T-helper 17 cell (primary cell): ENCODE data around the gene PTH2R. TPM values are rescaled to one million over a fixed set of nuclear protein-coding genes. Genes with fewer than 3 reads are reported as not detected.
"Not testable (repeated sequence)": the region's sequence is repeated elsewhere in the genome, so short reads cannot be mapped to it uniquely, and the experiment has no call there.

Source experiments
- ATAC-seq: fragments of 150-1000 bp; cut with Tn5 transposase; 2 replicates; pipeline ENCODE4 v1.10.0; 2021; ENCODE audit warnings: mild to moderate bottlenecking, moderate library complexity
- DNase-seq, 3 donors: peaks; one replicate each; pipeline versions ENCODE4 v3.0.0 to v3.0.0-alpha.2; 2020 to 2021
- H3K9me3 ChIP-seq: one replicate; pipeline ENCODE4 v1.7.0; 2013; ENCODE audit warnings: low read length, mild to moderate bottlenecking; ENCODE audit not compliant: control insufficient read depth, poor library complexity, severe bottlenecking
- H3K27ac Mint-ChIP-seq: one replicate; pipeline ENCODE4 v1.8.0; 2022; ENCODE audit warnings: mild to moderate bottlenecking, moderate library complexity, mixed read lengths
- H3K27me3 Mint-ChIP-seq: one replicate; pipeline ENCODE4 v1.8.0; 2022; ENCODE audit warnings: mixed read lengths
- H3K36me3 Mint-ChIP-seq: one replicate; pipeline ENCODE4 v1.8.0; 2022; ENCODE audit warnings: low read depth, mixed read lengths
- H3K4me1 Mint-ChIP-seq: one replicate; pipeline ENCODE4 v1.8.0; 2022; ENCODE audit warnings: mild to moderate bottlenecking, mixed read lengths
- H3K4me3 Mint-ChIP-seq: one replicate; pipeline ENCODE4 v1.8.0; 2022; ENCODE audit warnings: mild to moderate bottlenecking, moderate library complexity, mixed read lengths
- total RNA-seq, 4 donors: library from RNA in 2 of 4; stranded (reverse) in 2 of 4; gene quantifications; one replicate each; pipeline ENCODE4 v1.2.3 and lab custom pipeline; 2022 to 2026

The PTH2R gene
- total RNA-seq, 2 donors from 2014 or later = 0.27 TPM; not detected in 1

DNA sequence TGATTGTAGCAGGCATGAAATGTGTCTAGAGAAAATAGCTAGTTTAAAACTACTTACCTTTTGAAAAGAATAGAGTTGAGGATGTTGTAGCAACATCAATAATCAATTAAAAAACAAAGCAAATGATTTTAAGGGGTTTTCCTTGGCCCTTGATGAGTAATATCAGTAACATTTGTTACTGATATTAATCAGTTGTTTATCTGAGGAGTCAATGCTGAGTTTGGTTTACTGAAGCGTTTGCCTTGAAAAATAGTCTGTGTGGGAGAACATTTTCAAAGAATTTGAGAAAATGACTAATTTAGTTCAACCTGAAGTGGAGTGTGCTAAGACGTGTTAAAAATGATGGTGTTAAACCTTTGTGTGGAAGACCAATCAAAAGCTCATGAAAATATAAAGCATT, 9.3 kb downstream of the PTH2R start:
- ATAC-seq (no peak), DNase-seq (no peak)

DNA sequence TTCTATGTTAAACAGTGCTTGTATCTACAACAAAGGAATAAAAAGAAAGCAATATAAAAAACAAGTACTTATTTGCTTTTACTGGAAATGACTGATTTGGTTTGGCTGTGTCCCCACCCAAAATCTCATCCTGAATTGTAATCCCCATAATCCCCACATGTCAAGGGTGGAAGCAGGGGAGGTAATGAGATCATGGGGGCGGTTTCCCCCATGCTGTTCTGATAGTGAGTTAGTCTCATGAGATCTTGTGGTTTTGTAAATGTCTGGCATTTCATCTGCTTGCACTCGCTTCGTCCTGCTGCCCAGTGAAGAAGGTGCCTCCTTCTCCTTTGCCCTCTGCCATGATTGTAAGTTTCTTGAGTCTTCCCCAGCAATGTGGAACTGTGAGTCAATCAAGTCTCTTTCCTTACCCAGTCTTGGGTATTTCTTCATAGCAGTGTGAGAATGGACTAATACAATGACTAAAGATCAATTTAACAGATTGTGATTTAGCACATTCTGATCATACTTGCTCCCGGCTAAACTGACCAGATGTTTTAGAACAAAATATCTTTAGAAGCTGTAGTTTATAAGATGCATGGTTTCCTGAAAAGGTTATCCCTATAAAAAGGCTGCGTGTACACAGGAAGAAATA, 19.9 kb downstream of the PTH2R start:
- no peaks in the 10 kb centered on the region for H3K36me3 Mint-ChIP-seq

More for the DNA sequence above, 9.3 kb downstream of the PTH2R start:
- Mint-ChIP-seq H3K27ac (no peak overlapping the region), H3K4me3 (no peak overlapping the region), H3K4me1 (no peaks in the 10 kb centered on the region), H3K36me3 (no peaks in the 10 kb centered on the region), H3K27me3 (peaks cover 21% of the 10 kb centered on the region)
- no peaks in the 10 kb centered on the region for H3K9me3 ChIP-seq

DNA sequence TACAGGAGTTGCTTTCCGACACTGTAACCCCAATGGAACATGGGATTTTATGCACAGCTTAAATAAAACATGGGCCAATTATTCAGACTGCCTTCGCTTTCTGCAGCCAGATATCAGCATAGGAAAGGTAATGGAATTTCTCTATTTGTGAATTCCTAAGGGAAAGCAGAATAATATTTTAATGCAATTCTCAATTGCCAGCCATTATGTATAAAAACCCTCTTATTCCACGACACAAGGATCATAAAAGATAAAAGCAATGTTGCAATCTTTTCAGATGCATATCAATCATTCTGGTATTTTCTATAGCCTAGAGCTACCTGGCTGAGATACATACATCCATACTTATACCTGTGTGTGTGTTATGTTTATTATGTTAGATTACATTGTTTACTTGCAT, 31.2 kb downstream of the PTH2R start:
- Mint-ChIP-seq H3K36me3 (no peaks in the 10 kb centered on the region), H3K27me3 (peaks cover 34% of the 10 kb centered on the region), H3K4me3 (no peak overlapping the region), H3K4me1 (no peaks in the 10 kb centered on the region), H3K27ac (no peak overlapping the region)
- ATAC-seq (no peak), DNase-seq (no peak)
- H3K9me3 ChIP-seq = no peaks in the 10 kb centered on the region

More for the DNA sequence above, 19.9 kb downstream of the PTH2R start:
- H3K27ac Mint-ChIP-seq = no peak overlapping the region
- H3K27me3 Mint-ChIP-seq = peaks cover 17% of the 10 kb centered on the region
- H3K9me3 ChIP-seq = no peaks in the 10 kb centered on the region
- no peaks in the 10 kb centered on the region for H3K4me1 Mint-ChIP-seq
- DNase-seq (no peak), ATAC-seq (no peak)
- H3K4me3 Mint-ChIP-seq = no peak overlapping the region

DNA sequence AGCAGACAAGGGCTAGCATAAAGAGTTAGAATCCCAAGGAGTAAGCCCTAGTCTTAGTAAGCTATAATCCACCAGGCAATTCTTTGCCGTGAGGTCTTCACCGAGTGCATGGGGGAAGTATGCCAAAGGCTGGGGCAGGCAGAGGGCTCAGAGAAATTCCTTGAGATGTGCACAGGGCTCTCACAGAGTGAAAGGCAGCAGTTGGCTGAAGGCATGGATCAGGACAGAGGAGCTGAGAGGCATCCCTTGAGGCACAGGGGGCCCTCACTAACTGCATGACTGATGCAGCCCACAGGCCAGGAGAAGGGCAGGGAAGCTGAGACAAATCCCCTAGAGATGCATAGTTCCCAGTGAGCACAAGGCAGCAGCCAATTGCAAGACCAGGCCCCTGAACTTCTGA, 34.1 kb downstream of the PTH2R start:
- H3K9me3 ChIP-seq = no peaks in the 10 kb centered on the region
- no peak for ATAC-seq
- Mint-ChIP-seq H3K4me3 (no peak overlapping the region), H3K27ac (no peak overlapping the region), H3K36me3 (no peaks in the 10 kb centered on the region), H3K27me3 (peaks cover 26% of the 10 kb centered on the region), H3K4me1 (no peaks in the 10 kb centered on the region)
- DNase-seq = no peak

DNA sequence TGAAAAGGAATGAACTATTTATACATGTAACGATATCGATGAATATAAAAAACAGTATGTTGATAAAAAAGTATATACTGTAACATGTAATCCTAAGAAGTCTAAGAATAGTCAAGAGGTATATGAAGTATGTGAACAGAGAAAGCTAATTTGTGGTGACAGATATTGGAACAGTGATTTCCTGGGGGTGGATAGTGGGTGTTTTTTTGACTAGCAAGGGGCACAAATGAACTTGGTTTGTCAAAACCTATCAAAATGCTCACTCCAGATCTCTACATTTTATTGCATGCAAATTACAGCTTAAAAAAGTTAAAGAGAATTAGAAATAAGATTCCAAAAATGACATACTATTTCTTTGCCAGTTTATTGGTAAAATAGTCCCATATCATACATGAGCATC, 35.4 kb downstream of the PTH2R start:
- DNase-seq (no peak), ATAC-seq (no peak)
- no peak overlapping the region for H3K4me3 Mint-ChIP-seq
- no peak overlapping the region for H3K27ac Mint-ChIP-seq
- peaks cover 26% of the 10 kb centered on the region for H3K27me3 Mint-ChIP-seq
- no peaks in the 10 kb centered on the region for H3K4me1 Mint-ChIP-seq
- no peaks in the 10 kb centered on the region for H3K9me3 ChIP-seq
- no peaks in the 10 kb centered on the region for H3K36me3 Mint-ChIP-seq

DNA sequence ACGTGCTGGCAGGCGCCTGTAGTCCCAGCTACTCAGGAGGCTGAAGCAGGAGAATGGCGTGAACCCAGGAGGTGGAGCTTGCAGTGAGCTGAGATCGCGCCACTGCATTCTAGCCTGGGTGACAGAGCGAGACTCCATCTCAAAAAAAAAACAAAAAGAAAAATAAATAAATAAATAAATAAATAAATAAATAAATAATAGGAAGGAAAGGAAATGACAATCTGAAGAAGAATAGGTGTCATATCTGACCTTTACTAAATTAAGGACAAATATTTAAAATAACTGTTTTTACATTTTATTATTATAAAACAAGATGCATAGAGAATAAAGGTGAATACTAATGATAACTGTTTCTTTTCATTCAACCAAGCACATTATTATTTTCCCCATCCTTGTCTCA, 40.9 kb downstream of the PTH2R start:
- not testable (repeated sequence) for ATAC-seq, H3K27ac Mint-ChIP-seq, H3K9me3 ChIP-seq, H3K4me3 Mint-ChIP-seq, DNase-seq, H3K4me1 Mint-ChIP-seq, H3K36me3 Mint-ChIP-seq
- peaks cover 20% of the 10 kb centered on the region for H3K27me3 Mint-ChIP-seq

DNA sequence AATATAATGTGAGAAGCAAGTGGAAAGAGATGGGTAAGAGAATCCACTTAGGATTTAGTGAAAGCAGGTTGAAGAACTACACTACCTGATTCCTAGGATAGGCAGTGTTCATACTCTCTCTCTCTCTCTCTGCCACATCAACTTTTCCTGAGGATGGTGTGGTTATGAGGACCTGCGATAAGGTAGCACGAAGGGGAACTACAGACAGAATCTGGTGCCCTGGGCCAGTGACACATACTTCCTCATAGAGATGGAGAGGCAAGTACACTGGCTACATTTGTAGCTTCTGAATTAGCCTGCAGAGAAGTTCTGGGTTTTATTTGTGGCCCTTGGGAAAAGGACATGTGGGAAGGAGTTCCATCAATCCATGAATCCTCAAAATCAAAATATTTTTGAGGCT, 44.5 kb downstream of the PTH2R start:
- Mint-ChIP-seq H3K4me3 (no peak overlapping the region), H3K27me3 (peaks cover 13% of the 10 kb centered on the region), H3K27ac (no peak overlapping the region), H3K36me3 (no peaks in the 10 kb centered on the region), H3K4me1 (no peaks in the 10 kb centered on the region)
- ATAC-seq (no peak), DNase-seq (no peak)
- H3K9me3 ChIP-seq = no peaks in the 10 kb centered on the region

DNA sequence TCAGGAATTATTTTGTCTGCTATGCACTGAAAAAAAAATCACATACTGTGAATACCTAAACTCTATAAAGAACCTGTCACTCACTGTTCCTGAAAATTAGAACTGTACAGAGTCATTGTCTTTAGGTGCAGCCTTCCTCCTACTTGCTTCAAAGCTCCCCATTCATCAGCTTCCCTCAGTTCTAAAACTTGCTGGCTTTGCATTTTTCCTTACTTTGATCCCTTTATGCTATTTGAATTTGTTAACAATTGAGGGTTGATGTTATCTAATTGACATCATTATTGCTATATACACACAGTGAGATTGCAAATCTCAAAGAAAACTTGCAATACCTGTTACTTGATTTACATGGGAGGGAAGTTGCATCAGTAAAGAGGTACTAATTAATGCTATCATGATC, 48.3 kb downstream of the PTH2R start:
- Mint-ChIP-seq H3K4me3 (no peak overlapping the region), H3K27me3 (peaks cover 13% of the 10 kb centered on the region), H3K4me1 (no peaks in the 10 kb centered on the region), H3K36me3 (no peaks in the 10 kb centered on the region), H3K27ac (no peak overlapping the region)
- no peaks in the 10 kb centered on the region for H3K9me3 ChIP-seq
- ATAC-seq = no peak
- no peak for DNase-seq

DNA sequence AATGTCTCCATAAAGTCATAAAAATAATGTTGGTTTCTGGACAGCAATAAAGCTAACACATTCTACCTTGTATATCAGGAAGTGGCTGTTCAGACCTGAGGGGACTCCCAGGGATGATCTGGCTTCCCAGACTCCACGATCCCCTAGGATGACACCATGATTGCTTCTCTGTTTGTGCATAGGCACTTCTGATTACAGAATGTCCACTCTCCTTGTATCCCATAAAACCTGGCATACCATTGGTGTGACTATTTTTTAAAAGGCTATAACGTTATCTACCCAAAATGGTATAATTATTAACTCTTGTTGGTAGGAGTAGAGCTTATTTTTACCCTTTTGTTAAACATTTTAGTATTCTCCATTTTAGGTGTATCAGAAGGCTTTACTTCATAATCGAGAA, 57.1 kb downstream of the PTH2R start:
- DNase-seq (no peak), ATAC-seq (no peak)
- no peaks in the 10 kb centered on the region for H3K9me3 ChIP-seq
- Mint-ChIP-seq H3K4me1 (no peaks in the 10 kb centered on the region), H3K27me3 (peaks cover 10% of the 10 kb centered on the region), H3K36me3 (no peaks in the 10 kb centered on the region), H3K4me3 (no peak overlapping the region), H3K27ac (no peak overlapping the region)

DNA sequence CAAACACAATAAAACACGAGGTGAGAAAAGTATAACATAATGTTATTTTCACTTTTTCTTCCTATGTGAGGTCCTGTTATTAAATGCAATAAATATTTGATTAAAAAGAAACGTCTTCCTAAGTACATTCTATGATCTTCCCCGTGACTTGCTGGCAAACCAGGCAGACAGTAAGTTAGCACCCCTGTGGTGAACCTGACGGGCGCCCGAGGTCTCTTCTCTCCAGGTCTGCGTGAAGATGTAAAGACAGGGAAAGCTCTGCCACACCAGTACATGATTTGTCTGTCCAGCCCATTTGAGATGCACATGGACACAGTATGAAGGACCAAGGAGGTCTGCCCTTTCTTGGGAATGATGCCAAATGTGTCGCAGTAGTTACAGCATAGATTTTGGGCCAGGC, 57.6 kb downstream of the PTH2R start:
- no peak overlapping the region for H3K27ac Mint-ChIP-seq
- ATAC-seq (no peak), DNase-seq (no peak)
- H3K4me1 Mint-ChIP-seq = no peaks in the 10 kb centered on the region
- H3K27me3 Mint-ChIP-seq = peaks cover 12% of the 10 kb centered on the region
- no peaks in the 10 kb centered on the region for H3K9me3 ChIP-seq
- H3K36me3 Mint-ChIP-seq = no peaks in the 10 kb centered on the region
- H3K4me3 Mint-ChIP-seq = no peak overlapping the region

DNA sequence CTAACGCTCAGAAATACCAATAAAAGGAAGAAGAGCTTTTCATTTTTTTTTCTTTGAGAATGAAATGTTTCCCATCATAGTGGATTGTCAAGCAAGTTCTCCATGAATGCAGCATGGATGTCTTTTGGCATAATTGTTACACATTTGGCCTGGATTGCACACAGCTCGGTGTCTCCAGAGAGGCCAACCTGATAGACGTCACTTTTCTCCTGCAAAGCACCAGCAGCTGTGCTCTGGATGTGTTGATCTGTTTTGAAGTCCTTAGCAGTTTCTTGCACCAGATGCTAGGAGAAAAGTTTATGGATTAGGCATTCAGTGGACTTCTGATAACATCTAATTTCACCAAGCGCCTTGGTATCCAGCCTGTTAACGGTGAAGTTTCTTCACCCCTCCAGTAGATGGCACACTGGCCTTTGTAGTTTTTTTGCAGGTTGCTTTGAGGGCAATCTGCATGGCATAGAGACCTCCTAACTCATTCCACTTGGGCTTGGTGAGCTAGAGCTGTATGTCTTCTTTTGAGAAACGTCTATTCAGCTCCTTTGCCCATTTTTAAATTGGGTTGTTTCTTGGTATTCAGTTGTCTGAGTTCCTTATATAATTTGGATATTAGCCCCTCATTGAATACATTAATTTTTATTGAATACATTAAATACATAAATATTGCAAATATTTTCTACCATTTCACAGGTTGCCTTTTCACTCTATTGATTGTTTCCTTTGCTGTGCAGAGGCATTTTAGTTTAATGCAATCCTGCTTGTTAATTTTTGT, 59.7 kb downstream of the PTH2R start:
- no peaks in the 10 kb centered on the region for H3K36me3 Mint-ChIP-seq
- H3K27ac Mint-ChIP-seq = no peak overlapping the region
- DNase-seq = no peak
- ATAC-seq = no peak
- peaks cover 22% of the 10 kb centered on the region for H3K27me3 Mint-ChIP-seq
- H3K4me1 Mint-ChIP-seq = no peaks in the 10 kb centered on the region
- no peak overlapping the region for H3K4me3 Mint-ChIP-seq
- no peaks in the 10 kb centered on the region for H3K9me3 ChIP-seq

DNA sequence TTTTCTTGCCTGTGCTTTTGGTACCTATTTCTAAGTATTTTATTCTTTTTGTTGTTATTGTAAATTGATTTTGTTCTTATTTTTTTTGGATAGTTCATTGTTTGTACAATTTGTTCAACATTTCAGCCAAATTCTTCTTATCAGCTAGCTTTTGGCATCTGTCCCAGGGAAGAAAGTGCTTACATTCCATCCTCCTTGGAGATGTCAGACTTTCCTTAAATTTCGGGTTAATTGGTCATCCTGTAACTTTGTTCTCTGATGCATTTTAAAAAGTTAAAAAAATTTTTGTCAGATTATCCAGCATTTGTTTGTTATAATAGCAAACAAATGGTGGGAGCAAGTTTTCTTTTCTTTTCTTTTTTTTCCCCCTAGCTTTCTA, 60.3 kb downstream of the PTH2R start:
- Mint-ChIP-seq H3K27me3 (peaks cover 22% of the 10 kb centered on the region), H3K4me3 (no peak overlapping the region), H3K36me3 (no peaks in the 10 kb centered on the region), H3K4me1 (no peaks in the 10 kb centered on the region), H3K27ac (no peak overlapping the region)
- no peak for ATAC-seq
- no peak for DNase-seq
- no peaks in the 10 kb centered on the region for H3K9me3 ChIP-seq

DNA sequence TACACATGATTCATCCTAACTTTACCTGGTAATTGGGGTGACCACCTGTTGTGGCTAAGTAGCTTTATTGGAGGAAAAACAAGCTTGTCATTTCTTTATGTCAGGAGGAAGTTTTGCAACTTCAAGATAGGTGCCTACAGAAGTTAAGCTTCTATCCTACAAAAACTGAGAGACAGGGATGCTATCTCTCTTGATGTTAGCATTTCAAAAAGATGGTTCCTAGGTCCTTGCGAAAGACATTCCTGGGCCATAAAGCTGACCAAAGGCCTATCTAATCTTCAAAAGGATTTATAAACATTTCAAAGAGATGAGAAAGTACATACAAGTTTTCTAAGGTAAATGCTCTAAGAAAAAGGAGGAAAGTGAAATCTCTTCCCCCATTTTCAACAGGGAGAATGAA, 61.0 kb downstream of the PTH2R start:
- ATAC-seq = no peak
- H3K4me3 Mint-ChIP-seq = no peak overlapping the region
- no peaks in the 10 kb centered on the region for H3K36me3 Mint-ChIP-seq
- no peaks in the 10 kb centered on the region for H3K4me1 Mint-ChIP-seq
- DNase-seq = no peak
- H3K27me3 Mint-ChIP-seq = peaks cover 22% of the 10 kb centered on the region
- no peak overlapping the region for H3K27ac Mint-ChIP-seq
- H3K9me3 ChIP-seq = no peaks in the 10 kb centered on the region

DNA sequence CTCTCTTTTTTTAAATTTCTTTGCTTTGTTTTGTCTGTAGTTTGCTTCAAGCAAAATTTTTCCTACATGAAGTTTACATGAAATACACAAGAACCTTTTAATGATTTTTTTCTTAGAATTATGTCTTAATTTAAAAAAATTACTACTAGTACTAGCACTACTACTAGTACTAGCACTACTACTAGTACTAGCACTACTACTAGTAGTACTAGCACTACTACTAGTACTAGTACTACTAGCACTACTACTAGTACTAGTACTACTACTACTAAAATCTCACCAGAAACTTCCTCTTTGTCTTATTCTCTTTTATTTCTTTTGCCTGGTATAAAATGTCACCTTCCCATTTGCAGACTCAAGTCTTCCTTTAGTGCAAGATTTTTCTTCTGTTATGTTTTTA, 71.1 kb downstream of the PTH2R start:
- H3K36me3 Mint-ChIP-seq = no peaks in the 10 kb centered on the region
- no peak for DNase-seq
- H3K4me1 Mint-ChIP-seq = no peaks in the 10 kb centered on the region
- H3K27me3 Mint-ChIP-seq = peaks cover 7% of the 10 kb centered on the region
- H3K4me3 Mint-ChIP-seq = no peak overlapping the region
- no peaks in the 10 kb centered on the region for H3K9me3 ChIP-seq
- H3K27ac Mint-ChIP-seq = no peak overlapping the region
- ATAC-seq = no peak
